Panc1 (cell line): Measurements from ENCODE around the gene SLC35A2.

ENCODE experiments used
- CTCF ChIP-seq: fragments of 450-650 bp; IDR thresholded peaks from 2 replicates; pipeline ENCODE4 v1.5.1; 2017; ENCODE audit warnings: mild to moderate bottlenecking
- POLR2AphosphoS5 ChIP-seq: IDR thresholded peaks from 2 replicates; pipeline ENCODE4 v1.6.1; 2012; ENCODE audit warnings: mild to moderate bottlenecking, low read depth, low read length, moderate library complexity
- SIN3A ChIP-seq: IDR thresholded peaks from 2 replicates; pipeline ENCODE4 v1.6.1; 2012; ENCODE audit warnings: low read depth, mild to moderate bottlenecking, low read length, moderate library complexity, borderline replicate concordance; ENCODE audit not compliant: insufficient read depth
- TCF7L2 ChIP-seq: IDR thresholded peaks from 2 replicates; pipeline ENCODE4 v1.6.1; 2011; ENCODE audit warnings: mild to moderate bottlenecking, low read depth, low read length, inconsistent platforms
- TF ChIP-seq, protein P1 (sequence below), 2 experiments: IDR thresholded peaks; 2 replicates each; pipeline ENCODE4 v1.6.1; 2011 to 2012; ENCODE audit warnings: low read depth in 2 of 2, control low read depth in 1 of 2, low read length in 1 of 2, mild to moderate bottlenecking in 1 of 2, moderate library complexity in 1 of 2; ENCODE audit not compliant: insufficient read depth in 1 of 2

- TF ChIP-seq CTCF (no peak), POLR2AphosphoS5 (no peak), SIN3A (no peak), TCF7L2 (no peak)
- TF ChIP-seq, protein P1, sequence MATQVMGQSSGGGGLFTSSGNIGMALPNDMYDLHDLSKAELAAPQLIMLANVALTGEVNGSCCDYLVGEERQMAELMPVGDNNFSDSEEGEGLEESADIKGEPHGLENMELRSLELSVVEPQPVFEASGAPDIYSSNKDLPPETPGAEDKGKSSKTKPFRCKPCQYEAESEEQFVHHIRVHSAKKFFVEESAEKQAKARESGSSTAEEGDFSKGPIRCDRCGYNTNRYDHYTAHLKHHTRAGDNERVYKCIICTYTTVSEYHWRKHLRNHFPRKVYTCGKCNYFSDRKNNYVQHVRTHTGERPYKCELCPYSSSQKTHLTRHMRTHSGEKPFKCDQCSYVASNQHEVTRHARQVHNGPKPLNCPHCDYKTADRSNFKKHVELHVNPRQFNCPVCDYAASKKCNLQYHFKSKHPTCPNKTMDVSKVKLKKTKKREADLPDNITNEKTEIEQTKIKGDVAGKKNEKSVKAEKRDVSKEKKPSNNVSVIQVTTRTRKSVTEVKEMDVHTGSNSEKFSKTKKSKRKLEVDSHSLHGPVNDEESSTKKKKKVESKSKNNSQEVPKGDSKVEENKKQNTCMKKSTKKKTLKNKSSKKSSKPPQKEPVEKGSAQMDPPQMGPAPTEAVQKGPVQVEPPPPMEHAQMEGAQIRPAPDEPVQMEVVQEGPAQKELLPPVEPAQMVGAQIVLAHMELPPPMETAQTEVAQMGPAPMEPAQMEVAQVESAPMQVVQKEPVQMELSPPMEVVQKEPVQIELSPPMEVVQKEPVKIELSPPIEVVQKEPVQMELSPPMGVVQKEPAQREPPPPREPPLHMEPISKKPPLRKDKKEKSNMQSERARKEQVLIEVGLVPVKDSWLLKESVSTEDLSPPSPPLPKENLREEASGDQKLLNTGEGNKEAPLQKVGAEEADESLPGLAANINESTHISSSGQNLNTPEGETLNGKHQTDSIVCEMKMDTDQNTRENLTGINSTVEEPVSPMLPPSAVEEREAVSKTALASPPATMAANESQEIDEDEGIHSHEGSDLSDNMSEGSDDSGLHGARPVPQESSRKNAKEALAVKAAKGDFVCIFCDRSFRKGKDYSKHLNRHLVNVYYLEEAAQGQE (IDR thresholded peaks at IDR 0.05; ENCODE audit: insufficient read depth in 1 of 2, low read depth in 2 of 2, low read length in 1 of 2): no peak
Observed at GRCh38 chrX:48914593-48915493, 3.4 kb upstream of the SLC35A2 start.
